HCT116 (cell line): ENCODE results near the gene SERPINB5. TPM values are rescaled to one million over a fixed set of nuclear protein-coding genes. Genes with fewer than 3 reads are reported as not detected.

ENCODE experiments used
- ATAC-seq: fragments of 200-7000 bp; cut with Tn5 transposase; 2 replicates; pipeline ENCODE4 v1.9.1; 2020; ENCODE audit warnings: mild to moderate bottlenecking, moderate library complexity
- BruUV-seq: library from RNA; stranded (reverse); fragments of 400-500 nt; replicated peaks from 2 replicates; lab custom pipeline; 2021; lab: Mats Ljungman, UMichigan
- CTCF ChIA-PET: fragments of 300-600 bp; sonication (Branson Sonifier 250); formaldehyde crosslinking; loops from one replicate; lab custom pipeline; 2021; ENCODE audit warnings: antibody characterized with exemption; lab: Charles Lee
- POLR2A ChIA-PET: fragments of 300-600, 350-600 bp; sonication (Branson Sonifier 250); formaldehyde crosslinking; loops from one replicate; lab custom pipeline; 2021; ENCODE audit warnings: antibody characterized with exemption; lab: Charles Lee
- RAD21 ChIA-PET, 2 experiments: fragments of 300-600 bp; sonication (Branson Sonifier 250); formaldehyde crosslinking; loops; one replicate each; lab custom pipeline; 2023; ENCODE audit warnings: low total read pairs in 2 of 2; ENCODE audit not compliant: uncharacterized antibody in 2 of 2, unreplicated experiment in 2 of 2, low non-redundant PET in 1 of 2; lab: Charles Lee
- DNase-seq: peaks from one replicate; pipeline ENCODE4 v3.0.0-alpha.2; 2010; ENCODE audit warnings: low read depth, low spot score
- H2AFZ ChIP-seq: fragments of 200-600 bp; shearing (Covaris generic), sonication (generic); 2 replicates; pipeline ENCODE4 v1.6.1; 2017; ENCODE audit warnings: low read depth, mixed run types, mixed read lengths, antibody characterized with exemption, low read length; ENCODE audit not compliant: poor library complexity, severe bottlenecking
- H3K27ac ChIP-seq: 2 replicates; pipeline ENCODE4 v1.5.1; 2012; ENCODE audit warnings: low read depth, low read length
- H3K27me3 ChIP-seq: fragments of 200-600 bp; sonication (generic); 2 replicates; pipeline ENCODE4 v1.6.1; 2016; ENCODE audit warnings: mixed run types, low read length, mixed read lengths; ENCODE audit not compliant: insufficient read depth
- H3K36me3 ChIP-seq, 2 experiments: fragments of 200-500 bp in 1 of 2; fragments of 200-600 bp in 1 of 2; sonication (Bioruptor generic) in 1 of 2; sonication (generic) in 1 of 2; 2 replicates each; pipeline versions ENCODE4 v1.5.1 to v1.6.1; 2014 to 2016; ENCODE audit warnings: low read length in 2 of 2, inconsistent platforms in 1 of 2, mixed read lengths in 1 of 2, mixed run types in 1 of 2; ENCODE audit not compliant: insufficient read depth in 2 of 2, control insufficient read depth in 1 of 2
- H3K4me1 ChIP-seq, 2 experiments: fragments of 200-600 bp in 1 of 2; sonication (generic) in 1 of 2; 2 replicates each; pipeline versions ENCODE4 v1.5.1 to v1.6.1; 2012 to 2017; ENCODE audit warnings: low read length in 2 of 2, inconsistent platforms in 1 of 2, mild to moderate bottlenecking in 1 of 2, mixed read lengths in 1 of 2, mixed run types in 1 of 2, moderate library complexity in 1 of 2; ENCODE audit not compliant: insufficient read depth in 2 of 2, control insufficient read depth in 1 of 2
- H3K4me2 ChIP-seq: fragments of 200-600 bp; sonication (generic); 2 replicates; pipeline ENCODE4 v1.6.1; 2017; ENCODE audit warnings: mixed run types, low read length, mixed read lengths
- H3K4me3 ChIP-seq, 2 experiments: fragments of 200-600 bp in 1 of 2; sonication (generic) in 1 of 2; replicated peaks in 1 of 2; 2 replicates each; pipeline ENCODE4 v1.5.1; 2011 to 2016; ENCODE audit warnings: low read length in 2 of 2, control low read depth in 1 of 2, low read depth in 1 of 2, mild to moderate bottlenecking in 1 of 2, mixed read lengths in 1 of 2, mixed run types in 1 of 2
- H3K79me2 ChIP-seq: fragments of 200-600 bp; sonication (generic); 2 replicates; pipeline ENCODE4 v1.6.1; 2017; ENCODE audit warnings: mild to moderate bottlenecking, mixed run types, low read length, moderate library complexity, mixed read lengths; ENCODE audit not compliant: insufficient read depth
- H3K9ac ChIP-seq: fragments of 200-600 bp; sonication (generic); 2 replicates; pipeline ENCODE4 v1.6.1; 2016; ENCODE audit warnings: low read length, mixed read lengths
- H3K9me2 ChIP-seq: fragments of 200-600 bp; sonication (generic), shearing (Covaris generic); 2 replicates; pipeline ENCODE4 v1.6.1; 2017; ENCODE audit warnings: mixed run types, mild to moderate bottlenecking, moderate library complexity; ENCODE audit not compliant: insufficient read depth
- H3K9me3 ChIP-seq, 2 experiments: fragments of 200-500 bp in 1 of 2; fragments of 200-600 bp in 1 of 2; sonication (Bioruptor generic) in 1 of 2; sonication (generic) in 1 of 2; 2 replicates each; pipeline ENCODE4 v1.6.1; 2014 to 2017; ENCODE audit warnings: low read length in 2 of 2, mixed read lengths in 2 of 2, inconsistent platforms in 1 of 2, low read depth in 1 of 2, mild to moderate bottlenecking in 1 of 2, mixed run types in 1 of 2, moderate library complexity in 1 of 2; ENCODE audit not compliant: control insufficient read depth in 1 of 2, insufficient read depth in 1 of 2
- H4K20me1 ChIP-seq: fragments of 200-600 bp; sonication (generic), shearing (Covaris generic); 2 replicates; pipeline ENCODE4 v1.6.1; 2017; ENCODE audit warnings: mixed run types, mild to moderate bottlenecking, moderate library complexity; ENCODE audit not compliant: insufficient read depth
- CBX3 ChIP-seq: IDR thresholded peaks from 2 replicates; pipeline ENCODE4 v1.6.1; 2012; ENCODE audit warnings: low read depth
- EZH2 ChIP-seq: fragments of 200-600 bp; sonication (generic); IDR thresholded peaks from 2 replicates; pipeline ENCODE4 v1.6.1; 2017; ENCODE audit warnings: antibody characterized with exemption, mixed run types
- FOSL1 ChIP-seq: IDR thresholded peaks from 2 replicates; pipeline ENCODE4 v1.6.1; 2012; ENCODE audit warnings: low read depth
- POLR2AphosphoS5 ChIP-seq: IDR thresholded peaks from 2 replicates; pipeline ENCODE4 v1.6.1; 2011; ENCODE audit warnings: mild to moderate bottlenecking, low read depth, low read length, moderate library complexity
- SP1 ChIP-seq: IDR thresholded peaks from 2 replicates; pipeline ENCODE4 v1.6.1; 2012; ENCODE audit warnings: low read depth
- intact Hi-C: fragments of 100-400 bp; cut with micrococcal nuclease; formaldehyde crosslinking; loops from 2 replicates; pipeline ENCODE4 v1.10.0; 2022
- total RNA-seq: library from RNA; stranded (reverse); gene quantifications from one replicate; pipeline ENCODE4 v1.2.1, GENCODE V29; 2021; ENCODE audit not compliant: unreplicated experiment
- TF ChIP-seq, protein P1 (sequence below): IDR thresholded peaks from 2 replicates; pipeline ENCODE4 v1.6.1; 2012
- TF ChIP-seq, protein P2 (sequence below), 3 experiments: fragments of 200-600 bp in 1 of 3; sonication (generic) in 1 of 3; IDR thresholded peaks in 2 of 3; conservative IDR thresholded peaks in 1 of 3; 2 replicates each; pipeline ENCODE4 v1.5.1; 2012 to 2017; ENCODE audit warnings: low read depth in 2 of 3, low read length in 2 of 3, antibody characterized with exemption in 1 of 3, borderline replicate concordance in 1 of 3, control low read depth in 1 of 3, mild to moderate bottlenecking in 1 of 3, mixed read lengths in 1 of 3, mixed run types in 1 of 3, moderate library complexity in 1 of 3; ENCODE audit not compliant: insufficient read depth in 1 of 3

Gene SERPINB5
- total RNA-seq, 1 experiment from 2014 or later = 19.5 TPM

GRCh38 chr18:63472380-63472779, 4.4 kb upstream of the SERPINB5 start:
- TF ChIP-seq SP1 = 0 out of 2 replicates have a peak, but pooled peaks have one; percentile 13
- TF ChIP-seq POLR2AphosphoS5 = peak; percentile 29; the same call in 1 of the 2 replicates
- 0 out of 2 replicates have a peak, but pooled peaks have one; percentile 32 for TF ChIP-seq CBX3
- TF ChIP-seq FOSL1 = 0 out of 2 replicates have a peak, but pooled peaks have one; percentile 33
- TF ChIP-seq, protein P1, sequence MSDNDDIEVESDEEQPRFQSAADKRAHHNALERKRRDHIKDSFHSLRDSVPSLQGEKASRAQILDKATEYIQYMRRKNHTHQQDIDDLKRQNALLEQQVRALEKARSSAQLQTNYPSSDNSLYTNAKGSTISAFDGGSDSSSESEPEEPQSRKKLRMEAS = peak; percentile 82
- TF ChIP-seq, protein P2, sequence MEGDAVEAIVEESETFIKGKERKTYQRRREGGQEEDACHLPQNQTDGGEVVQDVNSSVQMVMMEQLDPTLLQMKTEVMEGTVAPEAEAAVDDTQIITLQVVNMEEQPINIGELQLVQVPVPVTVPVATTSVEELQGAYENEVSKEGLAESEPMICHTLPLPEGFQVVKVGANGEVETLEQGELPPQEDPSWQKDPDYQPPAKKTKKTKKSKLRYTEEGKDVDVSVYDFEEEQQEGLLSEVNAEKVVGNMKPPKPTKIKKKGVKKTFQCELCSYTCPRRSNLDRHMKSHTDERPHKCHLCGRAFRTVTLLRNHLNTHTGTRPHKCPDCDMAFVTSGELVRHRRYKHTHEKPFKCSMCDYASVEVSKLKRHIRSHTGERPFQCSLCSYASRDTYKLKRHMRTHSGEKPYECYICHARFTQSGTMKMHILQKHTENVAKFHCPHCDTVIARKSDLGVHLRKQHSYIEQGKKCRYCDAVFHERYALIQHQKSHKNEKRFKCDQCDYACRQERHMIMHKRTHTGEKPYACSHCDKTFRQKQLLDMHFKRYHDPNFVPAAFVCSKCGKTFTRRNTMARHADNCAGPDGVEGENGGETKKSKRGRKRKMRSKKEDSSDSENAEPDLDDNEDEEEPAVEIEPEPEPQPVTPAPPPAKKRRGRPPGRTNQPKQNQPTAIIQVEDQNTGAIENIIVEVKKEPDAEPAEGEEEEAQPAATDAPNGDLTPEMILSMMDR (IDR thresholded peaks at IDR 0.05 in 2 of 3, conservative IDR thresholded peaks at IDR 0.05 in 1 of 3; ENCODE audit: borderline replicate concordance in 1 of 3, insufficient read depth in 1 of 3, low read depth in 2 of 3, low read length in 2 of 3) = no peak
- no peak for TF ChIP-seq EZH2
- Histone ChIP-seq H3K4me1 (peaks cover 12 to 33% of the 10 kb centered on the region in 2 experiments), H3K9me2 (no peaks in the 10 kb centered on the region), H3K4me3 (peak overlapping the region in 1 of 2 experiments; percentile 28; a peak in 2 of 4 replicates), H3K36me3 (no peaks in the 10 kb centered on the region), H3K79me2 (no peaks in the 10 kb centered on the region; the same call in 1 of the 2 replicates), H3K9me3 (no peaks in the 10 kb centered on the region), H2AFZ (peak overlapping the region; percentile 96), H3K27me3 (no peaks in the 10 kb centered on the region), H3K4me2 (peak overlapping the region; percentile 61), H3K27ac (no peak overlapping the region), H4K20me1 (no peaks in the 10 kb centered on the region), H3K9ac (peak overlapping the region; percentile 48)
- ChIA-PET CTCF (interaction anchor here (1.9 kb wide), 1 partner anchor 34 kb away, joined by 4 read pairs; no protein-coding TSS in a partner anchor), RAD21 (interaction anchor here in 1 of 2 experiments (0.7 kb wide), 1 partner anchor 17 kb away, joined by 5 read pairs; no protein-coding TSS in a partner anchor), POLR2A (no interaction called here)
- no TSS peak for BruUV-seq
- DNase-seq = peak; percentile 62
- peak; percentile 53 for ATAC-seq
- intact Hi-C loops = no loop called here
